Measurements from ENCODE around the gene GPR151. TPM values are rescaled to one million over a fixed set of nuclear protein-coding genes. Genes with fewer than 3 reads are reported as not detected.

The GPR151 gene
- total RNA-seq, 2 donors from 2014 or later, result not detected

DNA sequence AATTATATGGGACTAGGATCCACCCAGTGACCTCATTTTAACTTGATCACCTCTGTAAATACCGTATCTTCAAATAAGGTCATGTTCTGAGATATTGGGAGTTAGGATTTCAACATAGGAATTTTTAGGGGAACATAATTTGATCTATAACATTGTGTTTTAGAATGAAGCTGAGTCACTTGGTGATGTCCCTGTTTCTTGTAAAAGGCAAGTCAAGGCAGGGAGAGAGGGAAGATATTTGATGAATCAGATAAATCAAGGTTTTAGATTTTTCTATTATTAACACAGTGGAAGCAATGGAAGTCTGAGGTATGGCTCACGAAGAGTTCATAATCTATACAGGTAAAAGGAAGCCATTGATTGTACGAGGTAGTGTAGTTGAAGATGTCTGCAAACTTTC, 11.8 kb upstream of the GPR151 start:
- intact Hi-C loops (cut with DNase I, micrococcal nuclease), result no loop called here
- DNase-seq (no peak), ATAC-seq (no peak)

DNA sequence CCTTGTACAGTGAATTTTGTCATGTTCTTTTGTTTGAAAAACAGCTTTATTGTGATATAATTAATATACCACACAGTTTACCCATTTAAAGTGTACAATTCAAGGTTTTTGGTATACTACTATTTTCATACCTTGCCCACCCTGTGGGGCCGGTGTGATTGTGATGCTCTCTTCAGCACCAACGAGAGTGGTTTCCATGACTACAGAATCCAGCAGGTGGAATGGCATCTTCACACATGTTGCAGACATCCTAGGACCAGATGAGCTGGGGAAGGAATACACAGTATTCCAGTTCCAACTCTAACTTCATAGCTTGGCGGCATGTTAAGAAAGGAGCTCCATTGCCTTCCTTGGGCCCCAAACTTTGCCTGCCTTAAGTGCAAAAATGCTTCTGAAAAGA, 7.7 kb upstream of the GPR151 start:
- ATAC-seq (no peak), DNase-seq (no peak)
- intact Hi-C loops (cut with DNase I, micrococcal nuclease), result no loop called here

DNA sequence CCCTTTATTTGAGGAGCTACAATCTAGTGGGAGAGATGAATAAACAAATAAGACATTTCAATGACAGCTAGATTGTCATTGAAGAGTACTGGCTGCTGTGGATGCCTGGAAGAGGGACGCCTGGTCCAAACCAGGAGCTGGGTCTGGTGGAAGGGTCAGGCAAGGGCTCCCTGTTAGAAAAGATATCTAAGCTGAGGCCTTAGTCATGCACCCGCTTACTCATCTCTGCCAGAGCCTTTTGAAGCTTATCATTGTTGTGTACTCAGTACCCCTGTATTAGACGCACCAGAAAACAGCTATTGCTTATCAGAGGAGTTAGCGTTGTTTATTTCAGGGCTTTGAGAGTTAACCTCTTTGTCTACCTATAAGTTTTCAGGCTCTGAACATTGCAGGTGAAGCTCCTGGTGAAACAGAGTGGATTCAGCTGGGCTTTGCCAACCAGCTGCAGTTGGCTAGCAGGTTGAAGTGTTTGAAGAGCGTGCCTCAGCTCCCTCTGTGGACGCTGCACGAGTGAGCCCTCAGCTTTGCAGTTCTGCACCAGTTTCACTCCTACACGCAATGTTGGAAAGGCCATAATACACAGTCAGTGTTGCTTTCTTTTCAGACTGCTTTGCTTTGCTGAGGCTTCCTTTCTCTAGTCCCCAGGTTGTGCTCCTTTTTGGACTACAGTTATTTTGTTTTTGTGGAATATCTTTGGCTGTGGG, 5.6 kb upstream of the GPR151 start:
- intact Hi-C loops (cut with DNase I, micrococcal nuclease), result no loop called here
- no peak for ATAC-seq
- no peak for DNase-seq

DNA sequence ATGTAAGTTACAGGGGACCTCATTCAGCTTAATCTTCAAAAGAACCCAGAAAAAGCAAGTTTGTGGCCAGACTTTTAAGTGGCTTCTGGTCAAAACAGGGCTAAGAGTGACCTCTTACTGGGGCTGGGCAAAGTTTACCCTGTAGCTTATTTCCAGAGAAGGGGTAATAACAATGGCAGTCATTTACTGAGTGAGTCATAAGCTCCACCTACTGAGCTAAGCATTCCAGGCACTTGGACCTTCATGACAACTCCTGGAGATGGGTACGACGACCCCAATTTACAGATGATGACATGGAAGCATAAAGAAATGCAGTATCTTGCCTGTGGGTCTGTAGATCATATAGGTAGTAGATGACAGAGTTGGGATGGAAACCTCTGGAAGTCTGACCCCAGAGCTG, 4.7 kb upstream of the GPR151 start:
- ATAC-seq, result peak; percentile 77
- no peak for DNase-seq
- intact Hi-C loops (cut with DNase I, micrococcal nuclease), result no loop called here

DNA sequence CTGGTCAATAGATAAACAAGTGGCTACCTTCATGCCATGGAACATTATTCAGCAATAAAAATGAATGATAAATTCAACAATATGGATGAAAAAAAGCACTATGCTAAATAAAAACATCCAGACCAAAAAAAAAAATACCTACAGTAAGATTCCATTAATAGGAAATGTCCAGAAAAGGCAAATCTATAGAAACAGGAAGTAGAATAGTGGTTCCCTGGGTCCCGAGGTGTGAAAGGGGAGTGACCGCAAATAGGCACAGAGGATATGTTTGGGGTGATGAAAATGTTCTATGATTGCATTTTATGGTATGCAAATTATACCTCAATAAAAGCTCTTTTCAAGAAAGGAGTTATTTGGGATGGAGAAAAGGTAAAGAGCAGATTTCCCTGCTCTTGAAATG, 3.6 kb upstream of the GPR151 start:
- no peak for ATAC-seq
- intact Hi-C loops (cut with DNase I, micrococcal nuclease), result no loop called here
- no peak for DNase-seq

DNA sequence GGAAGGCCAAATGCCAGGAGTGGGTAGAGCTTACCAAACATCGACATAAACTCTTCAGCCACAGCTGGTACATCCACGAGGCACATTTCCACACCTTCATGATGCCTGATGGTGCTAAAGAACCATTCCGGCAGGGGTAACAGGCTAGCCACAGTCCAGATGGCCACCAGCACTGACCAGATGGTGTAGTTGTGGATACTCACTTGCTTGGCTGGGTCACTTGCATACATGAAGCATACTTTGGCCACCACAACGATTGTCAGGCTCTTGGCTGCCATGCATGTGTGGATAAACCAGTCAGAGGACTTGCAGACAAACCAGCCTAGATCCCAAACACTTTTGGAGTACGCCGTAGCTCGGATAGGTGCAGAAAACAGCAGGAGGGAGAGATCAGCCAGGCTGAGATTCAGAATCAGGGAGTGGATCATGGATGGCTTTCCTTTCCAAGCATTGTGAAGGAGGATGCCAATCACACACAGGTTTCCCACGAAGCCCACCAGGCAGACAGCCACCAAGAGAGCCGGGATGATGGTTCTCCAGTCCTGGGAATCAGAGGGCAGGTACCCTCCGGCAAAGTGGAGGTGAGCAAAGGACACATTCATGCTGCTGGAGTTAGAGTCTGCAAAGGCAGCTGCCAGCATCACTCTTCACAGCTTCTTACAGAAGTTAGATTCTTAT, 378 bp downstream of the GPR151 start:
- DNase-seq (no peak), ATAC-seq (no peak)
- intact Hi-C loops (cut with DNase I, micrococcal nuclease), result no loop called here

DNA sequence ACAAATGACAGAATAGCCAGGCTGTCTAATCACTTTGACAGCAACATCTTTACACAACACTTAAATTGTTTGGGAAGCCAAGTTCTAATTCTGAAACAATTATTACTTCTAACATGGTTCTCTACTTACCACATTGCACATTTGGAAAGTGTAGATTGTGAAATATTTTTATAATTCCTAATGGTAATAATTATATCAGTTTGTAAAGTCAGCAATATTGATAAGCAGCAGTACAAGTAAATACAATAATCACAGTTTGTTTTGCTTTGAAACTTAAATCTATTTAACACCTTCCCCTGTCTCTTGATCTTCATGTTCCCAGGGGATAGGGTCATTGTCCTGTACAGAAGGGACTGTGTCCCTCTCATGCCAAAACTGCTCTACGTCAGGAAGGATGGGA, 1.4 kb downstream of the GPR151 start:
- intact Hi-C loops (cut with DNase I, micrococcal nuclease), result no loop called here
- ATAC-seq, result no peak
- DNase-seq, result no peak

DNA sequence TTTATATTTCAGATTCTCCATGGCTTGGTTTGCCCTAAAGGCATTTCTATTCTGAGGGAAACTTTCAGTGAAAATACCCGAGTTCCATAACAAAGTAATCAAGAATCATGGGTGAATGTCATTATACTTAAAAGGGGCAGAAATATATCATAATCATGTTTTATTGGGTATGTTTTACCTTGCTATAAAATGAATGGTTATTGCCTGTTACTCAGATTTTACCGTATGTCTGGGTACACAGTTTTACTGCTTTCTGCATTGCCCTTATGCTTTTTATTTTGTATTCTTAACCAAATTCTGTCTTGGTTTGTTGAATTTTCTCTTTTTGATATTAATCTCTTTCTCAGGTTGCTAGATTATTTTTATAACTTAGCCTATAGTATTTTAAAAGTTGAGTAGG, 2.5 kb downstream of the GPR151 start:
- DNase-seq (no peak), ATAC-seq (peak; percentile 81)
- intact Hi-C loops (cut with DNase I, micrococcal nuclease), result no loop called here

DNA sequence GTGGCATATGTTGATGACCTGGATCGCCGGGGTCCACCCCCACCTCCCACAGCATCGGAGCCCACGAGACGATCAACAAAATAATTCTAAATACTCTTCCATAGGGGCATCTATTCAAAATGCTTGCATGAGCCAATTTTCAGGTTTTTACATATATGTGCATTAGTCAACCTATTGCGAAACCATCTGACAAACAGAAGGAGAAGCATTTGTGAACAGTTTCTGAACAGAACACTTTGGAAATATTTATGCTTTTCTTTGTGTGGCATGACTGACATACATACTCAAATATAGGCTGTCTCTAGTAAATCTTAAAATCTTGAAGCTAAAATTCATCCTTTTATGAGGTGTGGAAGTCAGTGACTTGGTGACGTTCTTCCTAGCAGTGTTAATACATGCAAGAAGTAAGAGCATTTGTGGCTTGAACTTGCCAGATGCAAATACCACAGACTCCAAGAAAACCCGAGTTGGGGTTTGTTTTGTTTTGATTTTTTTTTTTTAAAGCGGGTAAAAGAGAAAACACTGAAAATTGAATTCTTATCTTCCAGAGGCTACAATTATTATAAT, 5.3 kb downstream of the GPR151 start:
- ATAC-seq (no peak), DNase-seq (no peak)
- intact Hi-C loops (cut with DNase I, micrococcal nuclease), result no loop called here

DNA sequence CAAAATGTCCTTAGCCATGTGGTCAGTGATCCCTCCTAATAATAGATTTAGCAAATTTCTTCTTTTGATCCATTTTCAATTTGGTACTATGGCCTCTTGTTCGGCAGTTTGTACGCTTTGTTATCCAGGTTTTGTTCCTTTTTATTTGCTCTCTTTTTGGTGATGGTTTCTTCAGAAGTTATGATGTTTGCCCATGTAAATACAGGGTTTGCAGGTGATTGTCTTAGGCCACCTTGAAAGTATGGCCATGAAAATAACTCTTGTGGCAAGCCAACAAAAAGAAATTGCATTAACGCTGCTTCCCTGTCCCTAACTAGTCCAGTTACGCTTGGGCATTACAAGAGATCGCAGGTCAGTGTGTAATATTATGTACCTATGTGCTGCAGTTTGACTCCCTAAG, 8.6 kb downstream of the GPR151 start:
- no peak for DNase-seq
- intact Hi-C loops (cut with DNase I, micrococcal nuclease), result no loop called here
- ATAC-seq, result no peak

DNA sequence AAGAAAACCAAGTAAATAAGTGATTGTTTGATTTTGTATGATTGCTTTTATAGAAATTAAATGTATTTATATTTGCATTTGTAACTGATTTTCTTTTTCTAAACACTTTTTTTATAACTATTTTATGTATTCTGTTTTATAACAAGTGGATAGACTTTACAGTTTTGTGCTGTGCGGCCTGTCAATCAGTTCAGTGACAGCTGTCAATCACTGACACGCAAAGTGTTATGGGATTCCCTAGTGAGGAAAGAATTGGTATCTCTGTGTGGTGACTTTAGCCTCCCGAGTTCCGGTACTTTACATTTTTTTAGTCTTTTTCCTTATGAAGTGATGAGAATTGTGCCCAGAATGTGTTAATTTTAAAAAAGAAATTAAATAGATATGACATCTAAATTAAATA, 16.3 kb downstream of the GPR151 start:
- intact Hi-C loops (cut with DNase I, micrococcal nuclease), result no loop called here
- ATAC-seq (no peak), DNase-seq (no peak)

DNA sequence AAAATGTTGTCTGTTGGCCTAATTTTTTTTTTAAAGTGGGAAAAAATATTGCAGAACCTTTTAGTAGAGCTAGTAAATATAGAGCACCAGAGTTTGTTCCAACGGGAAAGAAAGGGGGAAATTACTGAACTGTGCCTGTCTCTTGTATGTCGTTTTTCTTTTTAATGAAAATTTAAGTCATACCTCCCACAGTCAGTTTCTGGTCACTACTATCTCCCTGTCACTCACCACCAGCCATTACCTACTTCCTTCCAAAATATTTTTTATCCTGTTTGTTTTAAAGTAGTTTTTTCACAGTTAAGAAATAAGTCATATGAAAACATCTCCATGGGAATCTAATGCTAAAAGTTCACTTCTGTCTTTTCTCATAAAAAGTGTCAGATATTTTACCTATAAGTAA, 21.3 kb downstream of the GPR151 start:
- intact Hi-C loops (cut with DNase I, micrococcal nuclease), result no loop called here
- ATAC-seq (no peak), DNase-seq (no peak)

DNA sequence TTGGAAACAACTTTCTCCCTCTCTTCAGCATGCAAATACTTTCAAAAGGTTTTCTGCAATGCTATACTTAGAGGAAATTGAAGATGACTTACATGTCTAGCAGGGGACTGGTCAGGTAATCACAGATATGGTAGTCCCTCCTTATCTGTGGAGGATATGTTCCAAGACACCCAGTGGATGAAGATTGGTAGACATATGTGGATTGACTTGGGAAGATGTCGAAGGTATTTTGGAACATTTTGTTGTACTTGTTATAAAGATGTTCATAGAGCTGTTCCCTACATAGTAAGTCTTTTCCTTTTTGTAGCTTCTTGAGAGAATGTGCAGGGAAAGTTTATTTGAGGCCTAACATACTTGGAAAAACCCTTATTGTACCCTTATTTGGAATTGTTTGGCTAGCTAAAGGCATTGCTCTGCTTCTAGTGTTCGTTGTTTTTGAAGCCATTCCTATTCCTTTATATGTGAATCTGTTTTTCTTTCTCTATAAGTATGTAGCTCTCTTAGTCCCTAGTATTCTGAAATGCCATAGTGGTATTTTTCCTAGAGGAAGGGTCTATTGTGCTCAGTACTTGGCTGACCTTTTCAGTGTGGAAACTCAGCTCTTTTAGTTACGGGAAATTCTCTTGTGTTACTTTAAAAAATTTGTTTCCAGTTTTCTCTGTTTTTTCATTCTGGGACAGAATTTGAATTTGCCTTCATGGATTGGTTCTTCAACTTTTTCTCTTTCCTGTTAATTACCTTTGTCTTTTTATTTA, 25.7 kb downstream of the GPR151 start:
- no peak for ATAC-seq
- intact Hi-C loops (cut with DNase I, micrococcal nuclease), result no loop called here
- no peak for DNase-seq

DNA sequence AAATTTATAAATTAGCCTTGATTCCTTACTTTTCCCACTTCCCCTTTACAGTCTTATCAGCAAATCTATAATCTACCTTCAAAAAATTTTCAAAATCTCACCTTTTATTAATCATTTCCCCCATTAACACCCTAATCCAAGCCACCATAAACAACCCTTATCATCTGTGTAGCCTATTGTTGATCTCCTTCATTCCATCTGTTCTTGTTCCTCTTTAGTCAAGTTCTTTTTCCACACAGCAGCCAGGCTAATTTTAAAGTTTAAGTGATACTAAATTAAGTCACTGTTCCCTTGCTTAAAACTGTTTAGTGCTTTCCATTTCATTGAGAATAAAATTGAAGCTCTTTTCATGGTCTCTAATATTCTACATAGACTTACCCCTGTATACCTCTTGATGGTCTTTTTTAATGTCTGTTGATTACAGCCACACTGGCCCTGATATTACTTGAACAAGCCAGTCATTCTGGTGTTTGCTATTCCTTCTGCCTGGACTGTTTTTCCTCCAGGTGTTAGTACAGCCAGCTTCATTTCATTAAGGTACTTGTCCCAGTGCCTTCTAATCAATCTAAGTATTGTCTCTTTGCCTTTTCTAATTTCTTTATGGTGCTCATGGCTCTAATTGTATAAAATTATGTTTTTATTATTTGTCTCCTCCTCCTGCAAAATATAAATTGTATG, 31.1 kb downstream of the GPR151 start:
- intact Hi-C loops (cut with DNase I, micrococcal nuclease), result no loop called here
- DNase-seq (no peak), ATAC-seq (peak; percentile 34)

DNA sequence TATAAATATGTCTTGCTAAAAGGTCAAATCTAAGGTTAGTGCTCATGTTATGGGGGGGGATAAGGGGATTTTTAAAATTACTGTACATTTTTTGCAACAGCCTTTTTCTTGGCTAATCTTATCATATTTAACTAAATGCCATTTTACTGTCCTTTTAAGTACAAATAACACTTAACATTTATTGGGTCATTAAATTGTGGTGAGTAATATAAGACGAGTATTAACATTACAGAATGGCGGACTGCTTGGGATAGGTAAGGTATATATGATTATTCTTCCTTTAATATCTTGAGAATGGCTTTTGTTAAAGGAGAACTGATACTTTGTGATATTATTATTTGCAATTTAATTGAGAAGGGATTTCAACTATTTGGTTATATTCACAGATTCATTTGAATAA, 33.2 kb downstream of the GPR151 start:
- intact Hi-C loops (cut with DNase I, micrococcal nuclease), result no loop called here
- ATAC-seq (no peak), DNase-seq (no peak)

DNA sequence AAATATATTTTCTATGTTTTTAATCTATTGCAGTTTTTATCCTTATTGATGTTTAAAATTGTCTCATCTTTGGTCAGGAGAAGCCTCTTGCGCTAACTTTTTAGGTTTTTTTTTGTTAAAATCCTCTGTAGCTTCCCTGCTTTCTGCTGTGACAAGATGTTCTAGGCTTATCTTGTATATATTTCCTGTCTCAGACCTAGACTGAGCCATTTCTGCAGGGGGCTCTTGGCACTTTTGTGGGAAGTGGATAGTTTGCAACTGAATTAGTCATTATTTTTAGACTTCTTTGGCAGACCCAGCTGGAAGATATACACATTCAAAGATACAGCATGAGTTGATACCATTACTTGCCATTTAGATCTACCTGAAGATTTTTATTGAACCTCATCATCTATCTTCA, 40.1 kb downstream of the GPR151 start:
- no peak for ATAC-seq
- DNase-seq, result no peak
- intact Hi-C loops (cut with DNase I, micrococcal nuclease), result no loop called here

DNA sequence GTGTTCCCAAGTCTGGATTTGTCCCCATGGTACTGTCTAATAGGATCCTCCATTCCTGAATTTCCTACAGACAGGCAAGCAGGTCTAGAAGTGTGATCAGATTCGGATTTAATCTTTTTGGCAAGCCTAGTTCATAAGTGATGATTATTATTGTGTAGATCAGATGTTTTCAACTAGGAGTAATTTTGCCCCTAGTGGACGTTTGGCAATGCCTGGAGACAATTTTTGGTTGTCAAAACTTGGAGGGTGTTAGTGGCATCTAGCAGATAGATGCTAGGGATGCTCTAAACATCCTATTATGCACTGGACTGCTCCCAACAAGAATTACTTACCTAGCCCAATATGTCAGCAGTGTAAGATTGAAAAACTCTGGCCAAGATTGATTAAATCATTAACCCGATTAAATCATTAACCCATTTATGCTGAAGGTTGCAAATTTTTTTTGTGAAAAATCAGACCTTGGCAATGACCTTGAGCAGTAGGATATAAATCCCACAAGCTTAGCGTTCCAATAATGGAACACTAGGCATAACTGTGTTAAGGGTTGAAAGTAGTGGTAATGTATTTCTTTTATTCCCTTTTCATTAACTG, 40.7 kb downstream of the GPR151 start:
- intact Hi-C loops (cut with DNase I, micrococcal nuclease), result no loop called here
- no peak for ATAC-seq
- DNase-seq, result no peak

DNA sequence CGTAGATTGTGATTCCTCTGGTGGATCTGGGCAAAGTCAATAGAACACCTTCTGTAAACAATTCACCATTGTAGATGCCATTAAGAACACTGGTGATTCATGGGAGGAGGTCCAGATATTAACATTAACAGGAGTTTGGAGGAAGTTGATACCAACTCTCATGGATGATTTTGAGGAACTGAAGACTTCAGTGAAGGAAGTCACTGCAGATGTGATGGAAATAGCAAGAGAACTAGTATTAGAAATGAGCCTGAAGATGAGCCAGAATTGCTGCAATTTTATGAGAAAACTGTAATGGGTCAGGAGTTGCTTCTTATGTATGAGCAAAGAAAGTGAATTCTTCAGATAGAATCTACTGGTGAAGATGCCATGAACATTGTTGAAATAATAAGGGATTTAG, 41.9 kb downstream of the GPR151 start:
- ATAC-seq, result peak; percentile 21
- intact Hi-C loops (cut with DNase I, micrococcal nuclease), result no loop called here

DNA sequence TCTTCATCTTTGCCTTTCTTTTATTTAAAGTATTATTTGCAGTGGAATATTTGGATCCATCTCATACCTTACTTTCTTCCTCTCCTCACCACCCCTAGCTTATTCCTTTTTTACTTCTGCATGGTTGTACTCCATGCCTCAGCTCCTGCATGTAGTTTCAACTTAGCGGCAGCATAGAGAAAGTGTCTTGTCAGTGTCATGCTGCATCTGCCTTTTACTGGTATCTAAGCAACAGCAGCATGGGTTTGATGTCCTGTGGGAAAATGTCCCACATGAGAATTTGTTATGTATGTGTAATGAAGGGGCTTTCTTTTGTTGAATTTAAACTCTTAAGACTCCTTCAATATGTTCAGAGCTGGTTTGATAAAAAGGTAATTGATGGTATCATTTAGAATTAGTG, 48.2 kb downstream of the GPR151 start:
- intact Hi-C loops (cut with DNase I, micrococcal nuclease), result no loop called here
- ATAC-seq (no peak), DNase-seq (no peak)

More for the DNA sequence above, 41.9 kb downstream of the GPR151 start:
- no peak for DNase-seq

Measured in left colon (tissue), 2 donors.